Trophoblast cell (in vitro differentiated cells and primary cell): ENCODE measurements around the gene CUBN.
"Not testable (repeated sequence)": the region's sequence is repeated elsewhere in the genome, so short reads cannot be mapped to it uniquely, and the experiment has no call there.

Experiments used
- DNase-seq, 2 donors: peaks; one replicate each; pipeline ENCODE4 v3.0.0-alpha.2; 2016
- H2AFZ ChIP-seq: 2 replicates; pipeline ENCODE4 v1.6.1; 2013; ENCODE audit warnings: low read length, moderate library complexity, mild to moderate bottlenecking; ENCODE audit not compliant: insufficient read depth, poor library complexity
- H2AK5ac ChIP-seq: 2 replicates; pipeline ENCODE4 v1.6.1; 2013; ENCODE audit warnings: mild to moderate bottlenecking, low read length
- H2BK120ac ChIP-seq: 2 replicates; pipeline ENCODE4 v1.6.1; 2013; ENCODE audit warnings: low read length, mild to moderate bottlenecking, moderate library complexity; ENCODE audit not compliant: insufficient read depth, poor library complexity
- H2BK12ac ChIP-seq: 2 replicates; pipeline ENCODE4 v1.6.1; 2013; ENCODE audit warnings: mild to moderate bottlenecking, low read length, moderate library complexity
- H2BK5ac ChIP-seq: 2 replicates; pipeline ENCODE4 v1.6.1; 2013; ENCODE audit warnings: low read length, low read depth, moderate library complexity, mild to moderate bottlenecking; ENCODE audit not compliant: poor library complexity
- H3K14ac ChIP-seq: 2 replicates; pipeline ENCODE4 v1.6.1; 2013; ENCODE audit warnings: mild to moderate bottlenecking, low read length
- H3K18ac ChIP-seq: 2 replicates; pipeline ENCODE4 v1.6.1; 2013; ENCODE audit warnings: mild to moderate bottlenecking, low read length
- H3K23ac ChIP-seq: 2 replicates; pipeline ENCODE4 v1.6.1; 2013; ENCODE audit warnings: low read length
- H3K27ac ChIP-seq: 2 replicates; pipeline ENCODE4 v1.5.1; 2013; ENCODE audit warnings: low read depth, mild to moderate bottlenecking, inconsistent platforms, low read length, moderate library complexity
- H3K27me3 ChIP-seq: 2 replicates; pipeline ENCODE4 v1.6.1; 2013; ENCODE audit warnings: inconsistent platforms, mild to moderate bottlenecking, low read length, moderate library complexity; ENCODE audit not compliant: insufficient read depth
- H3K36me3 ChIP-seq, 2 experiments: 1 replicate in 1 of 2; 2 replicates in 1 of 2; pipeline ENCODE4 v1.6.1; 2013; ENCODE audit warnings: low read length in 2 of 2, mild to moderate bottlenecking in 2 of 2, moderate library complexity in 1 of 2; ENCODE audit not compliant: insufficient read depth in 2 of 2, control insufficient read depth in 1 of 2
- H3K4ac ChIP-seq: 2 replicates; pipeline ENCODE4 v1.6.1; 2013; ENCODE audit warnings: low read depth, mild to moderate bottlenecking, low read length, moderate library complexity
- H3K4me1 ChIP-seq, 2 experiments: 1 replicate in 1 of 2; 2 replicates in 1 of 2; pipeline ENCODE4 v1.6.1; 2013; ENCODE audit warnings: low read length in 2 of 2, mild to moderate bottlenecking in 2 of 2, moderate library complexity in 1 of 2; ENCODE audit not compliant: insufficient read depth in 2 of 2, control insufficient read depth in 1 of 2
- H3K4me2 ChIP-seq: 2 replicates; pipeline ENCODE4 v1.6.1; 2013; ENCODE audit warnings: inconsistent platforms, mild to moderate bottlenecking, low read length, moderate library complexity
- H3K4me3 ChIP-seq: 2 replicates; pipeline ENCODE4 v1.5.1; 2013; ENCODE audit warnings: mild to moderate bottlenecking, low read depth, low read length, inconsistent platforms
- H3K79me1 ChIP-seq: one replicate; pipeline ENCODE4 v1.6.1; 2013; ENCODE audit warnings: low read length
- H3K79me2 ChIP-seq: 2 replicates; pipeline ENCODE4 v1.6.1; 2013; ENCODE audit warnings: low read length, mild to moderate bottlenecking; ENCODE audit not compliant: control insufficient read depth, insufficient read depth, poor library complexity
- H3K9ac ChIP-seq: 2 replicates; pipeline ENCODE4 v1.6.1; 2013; ENCODE audit warnings: mild to moderate bottlenecking, low read length
- H3K9me3 ChIP-seq: 2 replicates; pipeline ENCODE4 v1.6.1; 2013; ENCODE audit warnings: low read depth, mild to moderate bottlenecking, control low read depth, inconsistent platforms, low read length; ENCODE audit not compliant: insufficient read depth
- H4K12ac ChIP-seq: 2 replicates; pipeline ENCODE4 v1.6.1; 2013; ENCODE audit warnings: low read depth, mild to moderate bottlenecking, low read length, moderate library complexity
- H4K8ac ChIP-seq: 2 replicates; pipeline ENCODE4 v1.6.1; 2013; ENCODE audit warnings: low read depth, mild to moderate bottlenecking, low read length, moderate library complexity
- H4K91ac ChIP-seq: one replicate; pipeline ENCODE4 v1.6.1; 2013; ENCODE audit warnings: low read depth, mild to moderate bottlenecking, low read length, moderate library complexity
- WGBS: extraction: QIAGEN DNeasy Blood & Tissue Kit; methylation state at CpG from one replicate; pipeline ENCODE4 v1.1.7; 2013; ENCODE audit warnings: missing lambda C conversion rate; ENCODE audit not compliant: insufficient read length, insufficient coverage; ENCODE audit errors: extremely low coverage; 5-methylcytosine and 5-hydroxymethylcytosine counted together

Gene CUBN

DNA sequence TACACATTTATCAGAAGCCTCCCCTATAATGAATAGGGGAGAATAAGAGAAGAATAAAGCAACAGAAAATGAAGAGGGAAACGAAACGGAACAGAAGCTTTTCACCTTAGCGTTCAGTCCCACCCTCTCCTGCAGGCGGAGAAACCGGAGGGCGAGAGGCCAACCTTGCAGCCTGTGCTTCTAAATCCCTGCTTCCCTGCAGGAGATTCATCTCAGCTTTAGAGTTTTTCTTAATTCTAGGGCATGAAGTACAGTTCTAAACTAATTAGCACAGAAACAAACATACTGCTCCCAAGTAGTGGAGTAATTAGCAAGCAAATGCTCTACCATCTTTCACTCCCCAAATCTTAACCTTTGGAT is 107.2 kb downstream of the CUBN start:
- H3K4me2 ChIP-seq: no peak overlapping the region
- H3K79me2 ChIP-seq: no peaks in the 10 kb centered on the region
- H2BK120ac ChIP-seq: no peak overlapping the region
- H4K12ac ChIP-seq: no peak overlapping the region
- H3K9me3 ChIP-seq: no peaks in the 10 kb centered on the region
- H3K36me3 ChIP-seq: no peaks in the 10 kb centered on the region
- WGBS: no CpG with 5 or more reads among the region's 6 CpGs
- H4K8ac ChIP-seq: no peak overlapping the region
- no peak overlapping the region for H3K23ac ChIP-seq
- H3K14ac ChIP-seq: no peak overlapping the region
- no peak overlapping the region for H3K4ac ChIP-seq
- peaks cover 2% of the 10 kb centered on the region for H3K79me1 ChIP-seq
- H2AK5ac ChIP-seq: no peak overlapping the region
- H2BK12ac ChIP-seq: no peak overlapping the region
- no peak overlapping the region for H2BK5ac ChIP-seq
- no peak overlapping the region for H3K27ac ChIP-seq
- H3K4me1 ChIP-seq: peaks cover 5 to 10% of the 10 kb centered on the region in 2 experiments
- no peak overlapping the region for H4K91ac ChIP-seq
- H3K4me3 ChIP-seq: no peak overlapping the region
- H3K9ac ChIP-seq: no peak overlapping the region
- DNase-seq: no peak
- no peak overlapping the region for H3K18ac ChIP-seq
- no peak overlapping the region for H2AFZ ChIP-seq
- H3K27me3 ChIP-seq: no peaks in the 10 kb centered on the region

DNA sequence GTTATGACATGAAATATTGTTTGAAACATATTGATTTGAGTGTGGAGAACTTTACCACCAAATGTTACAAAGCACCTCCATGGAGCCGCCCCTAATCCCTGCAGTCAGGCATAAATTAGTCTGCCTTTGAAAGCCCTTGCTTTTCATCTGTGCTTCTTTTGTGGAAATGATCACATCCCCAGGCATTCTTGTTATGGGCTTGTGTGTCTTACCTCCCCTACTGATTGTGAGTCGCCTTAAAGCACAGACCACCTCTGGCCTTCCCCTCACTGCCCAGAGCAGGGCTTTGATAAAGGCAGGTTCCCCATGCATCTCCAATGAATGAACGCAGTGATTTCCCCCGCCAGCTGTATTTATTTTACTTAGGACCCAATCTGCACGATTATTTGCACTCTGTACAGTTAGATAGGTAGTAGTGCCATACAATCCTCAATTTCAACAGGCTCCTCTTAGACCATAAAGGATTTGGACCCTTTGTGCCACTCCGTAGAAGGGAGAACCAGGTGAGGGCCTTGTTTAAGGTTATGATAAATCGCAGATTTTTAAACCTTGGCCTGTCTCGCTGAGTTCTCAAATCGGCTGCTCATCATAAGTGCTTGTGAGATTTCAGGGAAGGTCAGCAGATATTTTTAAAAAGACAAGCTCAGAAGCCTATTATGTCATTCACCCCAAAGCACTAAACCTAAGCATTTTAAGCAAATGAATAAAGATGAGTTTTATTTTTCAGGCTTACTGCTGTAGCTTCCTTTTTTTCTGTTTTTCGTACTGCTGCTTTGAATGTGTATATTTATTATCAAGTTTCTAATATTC is 107.8 kb downstream of the CUBN start:
- no peaks in the 10 kb centered on the region for H3K79me2 ChIP-seq
- peaks cover 2% of the 10 kb centered on the region for H3K79me1 ChIP-seq
- no peak for DNase-seq
- no peak overlapping the region for H3K18ac ChIP-seq
- no peak overlapping the region for H2BK12ac ChIP-seq
- H3K14ac ChIP-seq: no peak overlapping the region
- no peak overlapping the region for H3K4me3 ChIP-seq
- no peak overlapping the region for H2AK5ac ChIP-seq
- no peak overlapping the region for H3K23ac ChIP-seq
- H2BK120ac ChIP-seq: peak overlapping the region; percentile 34
- no peak overlapping the region for H4K12ac ChIP-seq
- H4K91ac ChIP-seq: no peak overlapping the region
- no CpG with 5 or more reads among the region's 10 CpGs for WGBS
- H4K8ac ChIP-seq: no peak overlapping the region
- H3K27ac ChIP-seq: no peak overlapping the region
- H3K27me3 ChIP-seq: no peaks in the 10 kb centered on the region
- no peak overlapping the region for H3K4me2 ChIP-seq
- H3K4me1 ChIP-seq: peaks cover 5 to 10% of the 10 kb centered on the region in 2 experiments
- no peaks in the 10 kb centered on the region for H3K36me3 ChIP-seq
- H3K9me3 ChIP-seq: no peaks in the 10 kb centered on the region
- no peak overlapping the region for H3K9ac ChIP-seq
- no peak overlapping the region for H3K4ac ChIP-seq
- H2AFZ ChIP-seq: no peak overlapping the region
- H2BK5ac ChIP-seq: no peak overlapping the region

DNA sequence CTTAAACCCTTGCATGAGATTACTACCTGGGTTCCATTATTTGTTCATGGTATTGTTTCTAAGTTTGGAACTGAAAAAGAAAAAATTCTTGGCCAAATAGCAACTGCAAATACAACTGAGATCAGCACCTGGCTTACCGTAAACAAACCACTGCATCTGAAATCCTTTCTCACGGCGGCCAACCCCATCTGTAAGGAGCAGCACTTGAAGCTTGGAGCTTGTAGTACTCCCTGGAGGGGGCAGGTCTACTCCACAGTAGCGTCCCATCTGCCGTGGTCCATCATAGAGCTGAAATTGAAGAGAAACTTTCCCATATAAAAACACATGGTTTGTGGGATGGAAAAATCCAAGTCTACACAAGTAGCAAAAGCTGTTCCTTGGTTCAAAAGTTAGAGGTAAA is 109.9 kb downstream of the CUBN start:
- no peak overlapping the region for H3K23ac ChIP-seq
- no peaks in the 10 kb centered on the region for H3K9me3 ChIP-seq
- no peak overlapping the region for H4K91ac ChIP-seq
- no peak for DNase-seq
- peaks cover 0 to 5% of the 10 kb centered on the region in 2 experiments for H3K4me1 ChIP-seq
- no peak overlapping the region for H3K9ac ChIP-seq
- no CpG with 5 or more reads among the region's 5 CpGs for WGBS
- no peak overlapping the region for H3K4me2 ChIP-seq
- H2AFZ ChIP-seq: no peak overlapping the region
- peaks cover 2% of the 10 kb centered on the region for H3K79me1 ChIP-seq
- H3K18ac ChIP-seq: no peak overlapping the region
- no peak overlapping the region for H3K4ac ChIP-seq
- H4K12ac ChIP-seq: no peak overlapping the region
- H2BK5ac ChIP-seq: no peak overlapping the region
- no peaks in the 10 kb centered on the region for H3K27me3 ChIP-seq
- H3K14ac ChIP-seq: no peak overlapping the region
- H3K4me3 ChIP-seq: no peak overlapping the region
- H2BK120ac ChIP-seq: no peak overlapping the region
- no peaks in the 10 kb centered on the region for H3K36me3 ChIP-seq
- no peak overlapping the region for H4K8ac ChIP-seq
- no peaks in the 10 kb centered on the region for H3K79me2 ChIP-seq
- no peak overlapping the region for H3K27ac ChIP-seq
- no peak overlapping the region for H2AK5ac ChIP-seq
- no peak overlapping the region for H2BK12ac ChIP-seq

DNA sequence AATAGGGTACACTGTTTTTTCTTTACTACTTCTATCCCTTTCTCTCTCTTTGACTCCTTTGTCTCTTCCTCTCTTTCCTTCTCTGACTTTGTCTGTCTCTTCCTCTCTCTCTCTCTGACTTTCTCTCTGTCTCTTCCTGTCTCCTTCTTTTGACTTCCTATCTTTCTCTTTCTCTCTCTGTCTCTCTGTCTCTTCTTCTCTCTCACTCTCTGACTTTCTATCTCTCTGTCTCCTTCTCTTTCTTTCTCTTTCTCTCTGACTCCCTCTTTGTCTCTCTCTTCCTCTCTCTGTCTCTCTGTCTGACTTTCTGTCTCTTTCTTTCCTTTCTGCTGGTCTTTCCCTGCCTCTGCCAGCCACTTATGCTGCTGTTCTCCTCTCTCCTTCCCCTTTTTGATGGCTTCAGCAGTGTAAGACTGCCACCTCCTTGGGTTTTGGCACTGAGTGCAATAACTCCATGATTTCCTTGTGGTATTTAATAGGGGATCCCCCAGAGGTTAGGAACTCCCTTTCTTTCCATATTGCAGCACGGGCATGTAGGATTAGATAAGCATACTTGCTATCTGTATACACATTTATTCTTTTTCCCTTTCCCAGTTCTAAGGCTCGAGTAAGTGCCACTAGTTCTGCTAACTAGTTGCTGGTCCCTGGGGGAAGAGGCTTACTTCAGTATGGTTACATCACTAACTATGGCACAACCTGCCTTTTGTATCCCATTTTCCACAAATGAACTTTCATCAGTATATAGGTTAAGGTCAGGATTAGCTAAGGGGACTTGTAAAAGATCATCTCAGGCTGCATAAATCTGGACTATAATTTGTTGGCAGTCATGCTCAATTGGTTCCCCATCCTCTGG is 116.3 kb downstream of the CUBN start:
- DNase-seq, H2BK120ac ChIP-seq, H4K91ac ChIP-seq, H4K8ac ChIP-seq, H3K4ac ChIP-seq, H3K4me3 ChIP-seq, H3K79me2 ChIP-seq, H3K9me3 ChIP-seq, H2BK12ac ChIP-seq, H3K79me1 ChIP-seq, H3K36me3 ChIP-seq, H2AFZ ChIP-seq, H4K12ac ChIP-seq, H3K9ac ChIP-seq, H3K27me3 ChIP-seq, H3K18ac ChIP-seq, H3K23ac ChIP-seq, H2BK5ac ChIP-seq, H3K4me2 ChIP-seq, H3K14ac ChIP-seq, H2AK5ac ChIP-seq, H3K4me1 ChIP-seq, H3K27ac ChIP-seq: not testable (repeated sequence)
- no CpG with 5 or more reads among the region's 2 CpGs for WGBS
